GM12878 (cell line): Measurements from ENCODE around the gene SYCN. TPM values are rescaled to one million over a fixed set of nuclear protein-coding genes. Genes with fewer than 3 reads are reported as not detected.

ENCODE experiments used
- ATAC-seq: fragments of 200-7000 bp; cut with Tn5 transposase; 3 replicates; pipeline ENCODE4 v1.9.1; 2020; ENCODE audit warnings: mild to moderate bottlenecking, moderate library complexity
- BruUV-seq: library from RNA; stranded (reverse); fragments of 400-500 nt; replicated peaks from 2 replicates; lab custom pipeline; 2021; lab: Mats Ljungman, UMichigan
- CTCF ChIA-PET: fragments of 300-600 bp; sonication (Branson Sonifier 250); formaldehyde crosslinking; extraction: SDS; loops from one replicate; lab custom pipeline; 2021; ENCODE audit warnings: inconsistent platforms; lab: Yijun Ruan, JAX
- POLR2A ChIA-PET: fragments of 350-600 bp; formaldehyde crosslinking; extraction: SDS; loops from one replicate; lab custom pipeline; 2021; ENCODE audit warnings: inconsistent platforms; lab: Charles Lee
- RAD21 ChIA-PET: fragments of 300-600 bp; sonication (Branson Sonifier 250); formaldehyde crosslinking; loops from one replicate; lab custom pipeline; 2023; ENCODE audit warnings: antibody characterized with exemption; ENCODE audit not compliant: unreplicated experiment; lab: Charles Lee
- SMC1A ChIA-PET: fragments of 300-600 bp; sonication (Branson Sonifier 250); formaldehyde crosslinking; loops from one replicate; lab custom pipeline; 2023; ENCODE audit not compliant: unreplicated experiment, uncharacterized antibody; lab: Charles Lee
- DNase-seq: peaks from one replicate; pipeline ENCODE4 v3.0.0-alpha.2; 2011; ENCODE audit warnings: low read depth, low spot score
- FAIRE-seq: peaks from 3 replicates; lab custom pipeline; 2011; peaks lifted over from hg19 to GRCh38; lab: Jason Lieb, UNC
- H2AFZ ChIP-seq: 2 replicates; pipeline ENCODE4 v1.6.0; 2011; ENCODE audit warnings: low read depth, low read length, control low read depth; ENCODE audit not compliant: control insufficient read depth
- H3K27ac ChIP-seq: 2 replicates; pipeline ENCODE4 v1.5.1; 2011; ENCODE audit warnings: control low read depth; ENCODE audit not compliant: control insufficient read depth, insufficient read depth
- H3K27me3 ChIP-seq, 2 experiments: replicated peaks in 1 of 2; 2 replicates each; pipeline versions ENCODE4 v1.6.0 to v1.6.1; 2011; ENCODE audit warnings: low read length in 1 of 2; ENCODE audit not compliant: control insufficient read depth in 2 of 2, insufficient read depth in 2 of 2
- H3K36me3 ChIP-seq, 2 experiments: 2 replicates each; pipeline ENCODE4 v1.5.1; 2011; ENCODE audit warnings: low read length in 1 of 2; ENCODE audit not compliant: control insufficient read depth in 2 of 2, insufficient read depth in 2 of 2
- H3K4me1 ChIP-seq: 2 replicates; pipeline ENCODE4 v1.6.1; 2011; ENCODE audit warnings: mild to moderate bottlenecking, low read length, moderate library complexity, mixed read lengths; ENCODE audit not compliant: control insufficient read depth, insufficient read depth
- H3K4me2 ChIP-seq: 2 replicates; pipeline ENCODE4 v1.6.0; 2011; ENCODE audit warnings: control low read depth; ENCODE audit not compliant: control insufficient read depth, insufficient read depth
- H3K4me3 ChIP-seq: fragments of 200-600 bp; sonication (generic); 2 replicates; pipeline ENCODE4 v1.5.1; 2016
- H3K79me2 ChIP-seq: 2 replicates; pipeline ENCODE4 v1.6.0; 2011; ENCODE audit warnings: low read length; ENCODE audit not compliant: control insufficient read depth, insufficient read depth
- H3K9ac ChIP-seq: 2 replicates; pipeline ENCODE4 v1.8.0; 2011; ENCODE audit warnings: low read length, control low read depth, mixed read lengths; ENCODE audit not compliant: control insufficient read depth, insufficient read depth
- H3K9me3 ChIP-seq: replicated peaks from 3 replicates; pipeline ENCODE4 v1.5.1; 2011; ENCODE audit warnings: mild to moderate bottlenecking, low read length; ENCODE audit not compliant: control insufficient read depth, insufficient read depth
- H4K20me1 ChIP-seq: 2 replicates; pipeline ENCODE4 v1.6.0; 2011; ENCODE audit not compliant: control insufficient read depth, insufficient read depth
- CTCF ChIP-seq, 3 experiments: IDR thresholded peaks in 2 of 3; conservative IDR thresholded peaks in 1 of 3; 2 replicates each; pipeline ENCODE4 v1.5.1; 2011; ENCODE audit warnings: low read depth in 3 of 3, low read length in 3 of 3, mild to moderate bottlenecking in 3 of 3, control low read depth in 2 of 3, moderate library complexity in 2 of 3, inconsistent platforms in 1 of 3, mixed read lengths in 1 of 3; ENCODE audit not compliant: control insufficient read depth in 2 of 3, insufficient read depth in 1 of 3; ENCODE audit errors: extremely low read depth in 1 of 3
- GATAD2B ChIP-seq: fragments of 450-650 bp; conservative IDR thresholded peaks from 2 replicates; pipeline ENCODE4 v1.6.1; 2017; ENCODE audit warnings: low read depth, mild to moderate bottlenecking, moderate library complexity
- NFYB ChIP-seq: IDR thresholded peaks from 2 replicates; pipeline ENCODE4 v1.6.1; 2011; ENCODE audit warnings: low read depth, mild to moderate bottlenecking, low read length, improper control_type of control experiment, moderate library complexity; ENCODE audit not compliant: insufficient read depth
- NR2C2 ChIP-seq: IDR thresholded peaks from 2 replicates; pipeline ENCODE4 v1.6.1; 2011; ENCODE audit warnings: borderline replicate concordance, low read depth; ENCODE audit not compliant: control insufficient read depth, insufficient read length
- TARDBP ChIP-seq: IDR thresholded peaks from 2 replicates; pipeline ENCODE4 v1.6.1; 2016; ENCODE audit warnings: borderline replicate concordance
- WGBS: methylation state at CpG from one replicate; pipeline ENCODE4 v1.1.6; 2016; ENCODE audit warnings: low lambda C conversion rate; ENCODE audit not compliant: insufficient replicate concordance, insufficient coverage; ENCODE audit errors: missing lambda C conversion rate; 5-methylcytosine and 5-hydroxymethylcytosine counted together
- in situ Hi-C: fragments of 300-500 bp; cut with MboI; formaldehyde crosslinking; loops from 9 replicates; pipeline ENCODE4 v1.14.3; 2018; ENCODE audit warnings: mixed read lengths
- intact Hi-C: fragments of 100-400 bp; cut with micrococcal nuclease; formaldehyde crosslinking; loops from one replicate; pipeline ENCODE4 v1.14.2; 2022; ENCODE audit not compliant: unreplicated experiment
- polyA plus RNA-seq, 11 experiments: library from polyadenylated mRNA; depleted of rRNA in 4 of 11; unstranded in 6 of 11; stranded (reverse) in 5 of 11; fragments of >200 nt; fragmentation: Nextera tagmentation in 4 of 11; fragmentation: Illumina TruSeq in 1 of 11; extraction: Ambion mirVana in 4 of 11; extraction: Trizol in 1 of 11; gene quantifications; 1 replicate in 1 of 11; 2 replicates in 10 of 11; pipeline versions ENCODE4 v1.2.1 to v1.2.3, GENCODE V29; 2011 to 2016; ENCODE audit warnings: inconsistent platforms in 2 of 11, missing spikeins in 2 of 11, low read depth in 1 of 11
- total RNA-seq, 4 experiments: library from RNA; depleted of rRNA in 3 of 4; stranded (reverse); fragments of >200 nt in 3 of 4; fragmentation: Illumina TruSeq in 1 of 4; extraction: Trizol in 1 of 4; gene quantifications; 2 replicates each; pipeline versions ENCODE4 v1.2.1 to v1.2.3, GENCODE V29; 2013 to 2021

Gene SYCN
- total and polyA plus RNA-seq, 10 of the 15 experiments (the other 5 are each of a cell fraction or from before 2014, with no cell fraction given), result 0.54 TPM; not detected in 9

DNA sequence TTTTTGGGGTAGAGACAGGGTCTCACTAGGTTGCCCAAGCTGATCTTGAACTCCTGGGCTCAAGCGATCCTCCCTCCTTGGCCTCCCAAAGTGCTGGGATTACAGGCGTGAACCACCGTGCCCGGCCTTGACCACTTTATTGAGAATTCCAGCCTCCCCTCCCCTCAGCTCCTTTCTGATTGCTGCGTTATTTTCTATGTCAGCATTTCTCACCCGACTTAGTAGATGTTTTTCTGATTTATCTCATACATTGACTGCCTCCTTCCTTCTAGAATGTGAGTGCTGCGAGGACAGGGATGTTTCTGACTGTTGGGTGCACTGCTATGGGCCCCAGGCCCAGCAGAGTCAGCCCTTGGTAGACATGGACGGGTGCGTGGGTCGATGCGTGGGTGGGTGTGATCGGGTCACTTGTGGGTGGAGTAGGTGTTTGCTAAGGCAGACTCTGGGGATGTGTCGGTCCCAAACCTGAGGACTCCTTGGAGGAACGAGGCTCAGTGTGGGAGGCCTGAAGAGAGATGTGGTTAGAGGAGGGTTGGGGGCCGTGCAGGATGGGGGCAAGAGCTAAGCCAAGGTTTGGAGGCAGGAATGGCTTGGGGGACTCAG lies 41.5 kb downstream of the SYCN start:
- ChIA-PET SMC1A (interaction anchor here (1.7 kb wide), 1 partner anchor 18 kb away, joined by 4 read pairs; no protein-coding TSS in a partner anchor), CTCF (no interaction called here)
- H3K27ac ChIP-seq, result no peak overlapping the region
- no peak overlapping the region for H3K4me3 ChIP-seq
- no TSS peak for BruUV-seq
- no peak overlapping the region for H3K4me2 ChIP-seq
- no peak for TF ChIP-seq GATAD2B
- no peak for TF ChIP-seq NR2C2
- TF ChIP-seq TARDBP, result no peak
- TF ChIP-seq NFYB, result no peak
- TF ChIP-seq CTCF (IDR thresholded peaks at IDR 0.05 in 2 of 3, conservative IDR thresholded peaks at IDR 0.05 in 1 of 3; ENCODE audit: control insufficient read depth in 2 of 3, extremely low read depth in 1 of 3, insufficient read depth in 1 of 3, low read depth in 3 of 3, low read length in 3 of 3), result no peak
- TF ChIP-seq, all 136 proteins: peak for 0
- intact Hi-C loops (no loop called here), in situ Hi-C loops (no loop called here)
- H3K9me3 ChIP-seq, result no peaks in the 10 kb centered on the region
- H3K9ac ChIP-seq, result no peak overlapping the region
- H3K79me2 ChIP-seq, result no peaks in the 10 kb centered on the region
- no peaks in the 10 kb centered on the region; a peak in 1 of 4 replicates for H3K36me3 ChIP-seq
- WGBS, result 61% methylated on average over 14 of the region's 15 CpGs
- no peak for ATAC-seq
- H3K27me3 ChIP-seq, result no peaks in the 10 kb centered on the region
- POLR2A ChIA-PET, result no interaction called here
- DNase-seq, result no peak
- no peak for FAIRE-seq
- no peaks in the 10 kb centered on the region for H3K4me1 ChIP-seq
- RAD21 ChIA-PET, result interaction anchor here (0.6 kb wide), 1 partner anchor 348 kb away, joined by 6 read pairs; no protein-coding TSS in a partner anchor
- H2AFZ ChIP-seq, result no peak overlapping the region
- no peaks in the 10 kb centered on the region for H4K20me1 ChIP-seq
